HG02970 (cell line): ENCODE results near the gene SLC25A1.

Experiments
- ATAC-seq: cut with Tn5 transposase; IDR thresholded peaks from one replicate; pipeline ENCODE4 v1.9.1; 2021; ENCODE audit warnings: mild to moderate bottlenecking, moderate library complexity, moderate number of reproducible peaks; ENCODE audit not compliant: unreplicated experiment, low FRiP score

SLC25A1 gene

DNA sequence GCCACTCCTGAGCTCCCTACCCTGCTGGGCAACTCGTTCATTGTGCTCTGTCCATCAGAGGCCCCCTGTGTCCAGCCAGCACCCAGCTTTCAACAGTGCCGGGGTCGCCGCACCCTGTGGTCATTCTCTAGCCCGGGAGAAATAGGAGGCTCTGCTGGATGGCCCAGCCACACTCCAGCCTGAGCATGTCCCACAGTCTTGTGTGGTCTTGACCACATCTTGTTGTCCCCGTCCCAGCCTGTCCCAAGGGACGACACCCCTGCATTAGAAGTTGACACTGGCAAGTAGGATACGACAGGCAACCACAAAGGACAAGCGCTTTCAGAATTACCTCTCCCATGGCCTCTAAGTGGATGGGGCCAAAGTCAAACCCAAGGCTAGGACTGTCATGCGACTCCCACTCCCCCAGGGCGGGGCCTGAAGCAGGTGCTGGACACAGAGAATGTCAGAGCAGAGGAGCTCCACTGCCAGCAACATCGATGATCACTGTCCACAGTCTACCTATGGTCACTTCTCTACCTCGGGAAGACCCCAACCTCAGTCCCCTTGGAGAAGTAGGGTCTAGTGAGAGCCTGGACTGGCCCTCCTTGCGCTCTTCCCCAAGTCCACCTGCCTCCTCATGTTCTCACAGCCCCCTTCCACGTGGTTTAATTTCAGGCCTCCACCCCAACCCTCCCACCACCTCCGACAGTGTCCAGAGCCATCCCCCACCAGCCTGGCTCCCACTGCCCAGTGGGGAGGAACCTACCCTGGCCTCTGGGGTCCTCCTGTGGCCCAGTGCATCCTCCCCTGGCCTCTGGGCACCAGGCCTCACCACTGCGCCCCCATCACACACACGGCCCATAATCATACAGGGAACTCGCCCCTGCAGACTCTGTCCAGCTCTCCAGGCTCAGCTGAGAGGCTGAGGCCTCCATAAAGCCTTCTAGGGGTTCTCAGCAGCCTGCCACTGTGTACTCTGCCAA, 51.9 kb downstream of the SLC25A1 start:
- ATAC-seq, result no peak
